Epidermal melanocyte (primary cell): Measurements from ENCODE around the gene SETD2.

Experiments used
- DNase-seq: peaks from one replicate; pipeline ENCODE4 v3.0.0; 2011; ENCODE audit warnings: low spot score; ENCODE audit not compliant: insufficient read length

SETD2 gene

DNA sequence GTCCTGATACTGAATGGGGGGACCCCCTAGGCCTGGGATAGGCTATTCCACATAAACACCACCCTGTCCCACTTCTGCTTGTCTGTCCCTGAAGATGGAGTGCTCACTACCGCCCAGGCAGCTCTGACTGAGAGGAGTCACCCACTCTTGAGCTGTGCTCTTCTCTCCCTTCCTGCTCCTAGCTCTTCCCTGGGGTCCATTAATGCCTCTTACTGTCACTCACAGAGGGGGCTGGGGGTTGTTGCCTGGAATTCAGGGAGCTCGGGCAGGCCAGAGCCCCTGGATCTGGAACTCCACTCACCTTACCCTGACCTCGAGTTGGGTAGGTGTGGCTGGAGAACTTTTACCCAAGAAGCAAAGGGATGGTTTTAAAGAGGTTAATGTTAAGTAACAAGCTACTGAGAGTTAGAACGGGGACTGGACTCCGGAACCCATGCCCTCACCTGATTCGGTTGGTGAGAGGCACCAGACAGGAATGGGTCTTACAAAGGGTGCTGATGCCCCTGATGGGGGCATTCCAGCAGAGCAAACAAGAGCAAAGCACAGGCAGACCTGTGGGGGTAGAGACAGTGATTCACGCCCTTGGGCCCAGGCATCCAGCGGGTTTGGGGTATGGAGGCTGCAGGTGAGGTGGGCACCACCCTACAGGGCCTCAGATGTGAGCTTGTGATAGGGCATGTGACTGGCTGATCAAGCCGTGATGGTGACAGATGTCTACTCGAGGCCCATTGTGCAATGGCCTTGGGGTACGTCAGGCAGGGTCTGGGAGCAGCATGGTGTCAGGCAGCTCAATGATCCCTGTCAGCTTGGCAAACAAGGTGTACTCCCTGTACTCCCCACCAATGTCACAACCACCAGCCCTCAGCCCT, 179.1 kb downstream of the SETD2 start:
- DNase-seq, result no peak

DNA sequence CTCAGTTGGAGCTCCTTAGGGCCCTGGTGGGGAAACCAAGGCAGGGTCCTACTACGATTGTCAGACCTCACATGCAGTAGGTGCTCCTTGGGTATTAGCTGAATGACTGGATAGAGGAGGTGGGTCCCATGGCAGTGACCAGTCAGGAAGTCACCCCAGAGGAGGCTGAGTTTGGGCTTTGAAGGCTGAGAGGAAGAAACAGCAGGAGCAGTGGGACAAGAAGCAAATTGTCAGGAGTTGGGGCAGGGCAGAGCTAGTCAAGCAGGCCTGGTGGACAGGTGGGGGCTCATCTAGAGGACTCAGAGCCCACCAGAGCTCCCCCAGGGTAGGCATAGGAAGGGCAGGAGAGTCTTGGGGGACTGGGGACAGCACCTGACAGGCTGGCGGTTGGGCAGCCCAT, 181.4 kb downstream of the SETD2 start:
- no peak for DNase-seq

DNA sequence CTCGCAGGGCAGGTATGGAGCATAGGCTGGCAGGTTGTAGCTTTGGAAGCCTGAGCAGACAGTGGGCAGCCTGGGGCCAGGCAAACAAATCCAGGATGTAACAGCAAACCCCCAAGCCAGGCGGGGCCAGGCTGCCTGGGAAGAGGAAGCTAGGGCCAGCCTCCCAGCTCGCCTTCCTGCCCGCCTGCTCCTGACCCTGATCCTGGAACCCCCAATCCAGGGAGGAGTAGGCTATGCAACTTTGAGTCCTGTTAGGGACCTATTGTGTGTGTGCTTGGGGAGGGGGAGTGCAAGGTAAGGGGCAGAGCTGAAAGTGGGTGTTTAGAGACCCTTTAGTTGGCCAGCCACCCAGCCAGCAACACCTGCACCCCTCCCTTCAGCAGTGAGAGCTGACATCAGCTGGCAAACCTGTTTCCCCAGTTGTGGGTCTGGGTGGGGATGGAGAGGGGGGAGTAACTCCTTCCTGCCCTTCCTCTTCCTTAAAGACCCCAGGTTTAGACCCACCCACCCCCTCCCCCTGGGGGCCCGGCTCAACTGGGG, 181.9 kb downstream of the SETD2 start:
- no peak for DNase-seq

DNA sequence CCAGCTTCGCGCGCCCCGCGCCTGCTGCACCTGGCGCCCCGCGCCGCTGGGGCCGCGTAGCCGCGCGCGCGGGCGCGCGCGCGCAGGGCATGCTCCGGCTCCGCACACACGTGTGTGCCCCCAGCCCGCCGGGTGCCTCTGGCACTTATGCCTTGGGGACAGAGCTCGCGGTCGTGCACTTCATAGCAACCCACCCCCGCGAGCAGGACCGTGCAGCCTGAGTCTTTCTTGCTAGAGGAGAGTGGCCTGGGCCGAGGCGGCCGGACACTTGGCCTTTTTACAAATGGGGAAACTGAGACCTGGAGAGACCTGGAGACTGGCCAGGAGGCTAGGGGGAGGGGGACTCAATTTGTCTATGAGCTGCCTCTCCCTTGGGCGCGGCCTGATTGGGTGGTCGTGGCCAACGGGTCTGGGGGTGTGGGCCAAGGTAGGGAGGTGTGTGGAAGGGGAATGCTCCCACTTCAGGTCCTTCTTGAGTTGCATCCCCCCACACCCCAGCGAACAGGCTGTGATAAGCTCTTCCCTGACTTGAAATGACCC, 183.9 kb downstream of the SETD2 start:
- no peak for DNase-seq

DNA sequence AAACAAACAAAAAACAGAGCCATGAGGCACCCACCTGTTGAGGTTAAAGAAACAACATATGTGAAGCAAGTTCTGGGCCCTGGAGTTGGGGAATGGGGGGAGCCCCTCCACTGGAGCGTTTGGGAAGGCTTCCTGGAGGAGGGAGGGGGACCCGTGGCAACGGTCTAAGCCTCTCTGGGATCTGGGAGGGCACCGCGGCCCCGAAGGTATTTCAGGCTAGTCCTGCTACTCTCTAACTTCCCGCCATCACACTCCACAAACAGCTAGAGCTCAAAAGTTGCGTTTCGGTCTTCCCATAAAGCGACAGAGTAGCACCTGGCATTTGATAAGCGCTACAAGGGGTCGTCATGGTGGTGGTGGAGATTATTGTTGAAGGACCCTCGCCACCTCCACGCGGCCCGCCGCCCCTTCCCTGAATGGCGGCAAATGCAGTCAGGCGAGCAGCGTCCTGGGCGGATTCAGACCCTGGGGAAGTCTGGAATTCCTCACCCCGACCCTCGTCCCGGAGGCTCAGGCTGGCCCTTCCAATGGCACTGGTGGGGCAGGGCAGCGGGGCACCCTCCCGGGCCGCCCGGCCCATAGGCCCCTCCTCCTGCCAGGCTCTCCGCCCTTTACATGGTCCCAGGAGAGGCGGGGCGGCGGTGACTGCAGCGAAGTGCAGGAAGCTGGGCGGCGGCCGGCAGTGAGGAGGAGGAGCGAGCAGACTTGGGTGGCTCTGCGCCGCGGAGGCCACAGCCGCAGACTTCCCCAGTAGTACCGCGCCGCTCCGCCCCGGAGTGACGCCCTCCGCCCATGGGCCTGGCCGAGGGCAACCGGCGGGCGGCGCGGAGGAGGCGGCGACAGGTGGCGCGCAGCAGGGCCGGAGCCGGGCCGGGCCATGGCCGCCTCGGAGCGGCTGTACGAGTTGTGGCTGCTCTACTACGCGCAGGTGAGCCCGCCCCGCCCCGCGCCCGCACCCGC, 184.6 kb downstream of the SETD2 start, which contains the start of gene NBEAL2:
NBEAL2 (plus strand) TSS at position 682 of the 960 bp plus-strand sequence; CDS start at position 878, 196 bp downstream.
- DNase-seq, result peak; percentile 95

DNA sequence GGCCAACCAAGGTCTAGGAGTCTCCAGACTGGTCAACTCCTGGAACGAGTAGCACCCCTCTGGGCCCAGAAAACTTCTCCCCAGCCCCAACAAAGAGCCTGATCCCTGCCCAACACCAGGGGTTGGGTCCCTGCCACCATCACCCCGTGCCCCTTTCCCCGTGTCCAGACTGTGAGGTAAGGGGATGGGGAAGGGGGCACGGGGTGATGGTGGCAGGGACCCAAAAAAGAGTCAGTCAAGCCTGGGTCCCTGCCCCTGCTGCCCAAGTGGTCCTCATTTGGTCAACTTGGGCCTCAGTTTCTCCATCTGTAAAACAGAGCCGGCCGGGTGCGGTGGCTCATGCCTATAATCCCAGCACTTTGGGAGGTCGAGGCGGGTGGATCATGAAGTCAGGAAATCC, 185.5 kb downstream of the SETD2 start:
- no peak for DNase-seq

DNA sequence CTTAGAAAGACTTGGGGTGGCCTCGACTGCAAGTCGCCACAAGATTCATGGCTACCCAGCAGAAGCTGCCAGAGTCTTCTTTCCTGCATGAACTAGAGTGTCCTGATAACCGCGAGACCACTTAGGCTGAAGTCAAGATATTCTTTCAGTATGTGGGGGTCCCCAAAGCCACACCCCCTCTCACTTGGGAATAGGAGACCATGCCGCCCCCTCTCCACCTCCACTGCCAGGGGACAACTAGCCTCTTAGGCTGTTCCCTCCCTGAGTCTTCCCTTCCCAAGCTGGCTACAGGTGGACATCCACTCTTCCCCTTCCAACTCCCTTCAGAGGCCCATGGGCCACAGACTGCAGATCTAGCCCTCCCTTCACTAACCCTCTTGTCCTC, 186.1 kb downstream of the SETD2 start:
- DNase-seq, result no peak

DNA sequence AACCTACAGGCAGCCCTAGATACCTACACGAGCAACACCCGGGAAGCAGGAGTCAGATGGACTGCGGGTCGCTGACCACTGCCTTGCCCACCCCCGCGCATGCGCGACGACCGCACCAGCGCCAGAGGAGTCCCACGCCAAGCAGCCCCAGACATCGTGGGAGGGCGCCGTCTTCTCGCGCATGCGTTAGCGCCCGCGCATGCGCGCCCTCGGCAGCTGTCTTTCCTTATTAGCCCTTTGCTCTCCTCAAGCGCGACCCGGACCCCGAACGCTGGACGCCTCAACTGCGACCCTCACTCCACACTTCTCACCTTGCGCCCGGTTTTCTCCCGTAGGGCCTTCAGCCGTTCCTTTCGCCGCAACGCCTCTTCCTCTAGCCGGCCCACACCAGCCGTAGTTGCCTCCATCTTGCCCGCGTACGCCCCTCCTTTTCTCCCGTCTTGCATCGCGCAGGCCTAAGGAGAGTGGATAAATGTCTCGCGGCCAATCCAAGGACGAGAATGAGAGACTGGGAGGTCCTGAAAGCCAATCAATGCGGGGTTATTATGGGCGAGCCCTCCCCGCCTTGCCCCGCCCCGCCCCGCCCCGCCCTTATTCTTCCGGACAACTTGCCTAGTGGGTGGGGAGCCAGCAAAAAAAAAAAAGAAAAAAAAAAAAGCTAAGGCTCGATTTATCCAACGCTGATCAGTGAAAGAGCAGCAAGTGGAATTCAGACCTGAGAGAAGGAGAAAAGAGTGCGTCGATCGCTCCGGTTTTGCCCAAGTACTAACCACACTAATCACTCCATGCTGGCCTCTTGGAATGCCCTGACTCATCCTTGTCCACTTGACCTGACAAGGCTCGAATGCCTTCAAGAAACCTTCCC, 187.4 kb downstream of the SETD2 start, which contains the start of gene CCDC12:
CCDC12 (minus strand) TSS at position 420 of the 865 bp plus-strand sequence; CDS start at position 407, 13 bp downstream.
- DNase-seq, result peak; percentile 99

DNA sequence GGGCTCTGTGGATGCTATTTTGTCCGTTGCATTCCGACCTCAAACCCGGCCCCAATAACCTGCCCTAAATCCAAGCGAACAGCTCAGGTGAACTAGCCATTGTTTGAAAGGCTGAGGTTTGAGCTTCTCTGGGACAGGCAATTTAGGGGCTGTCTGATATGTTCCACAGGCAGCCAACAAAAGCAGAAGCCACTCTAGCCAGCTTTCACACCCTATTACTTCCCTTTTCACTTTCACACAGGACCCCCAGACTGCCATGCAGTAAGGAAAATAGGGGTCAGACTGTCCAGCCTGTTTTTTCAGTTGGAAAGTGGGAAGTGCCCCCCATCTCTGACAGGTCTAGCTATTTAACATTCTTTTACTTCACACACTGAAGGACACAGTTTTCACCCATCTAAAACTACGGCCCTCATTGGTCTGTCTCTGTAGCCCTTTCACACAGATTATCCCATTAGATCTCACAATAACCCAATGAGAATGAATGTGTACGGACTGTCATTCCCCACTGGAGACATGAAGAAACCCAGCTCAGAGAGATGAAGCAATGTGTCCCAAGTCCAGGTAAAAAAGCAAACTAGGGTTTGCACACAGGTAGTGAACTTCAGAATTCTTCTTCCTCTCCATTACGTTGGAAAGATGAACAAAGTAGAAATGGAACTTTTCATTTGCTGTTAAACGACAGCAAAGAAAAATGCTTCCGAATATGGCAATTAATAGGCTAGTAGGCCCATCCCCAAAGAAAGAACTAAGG, 189.3 kb downstream of the SETD2 start:
- DNase-seq, result no peak

DNA sequence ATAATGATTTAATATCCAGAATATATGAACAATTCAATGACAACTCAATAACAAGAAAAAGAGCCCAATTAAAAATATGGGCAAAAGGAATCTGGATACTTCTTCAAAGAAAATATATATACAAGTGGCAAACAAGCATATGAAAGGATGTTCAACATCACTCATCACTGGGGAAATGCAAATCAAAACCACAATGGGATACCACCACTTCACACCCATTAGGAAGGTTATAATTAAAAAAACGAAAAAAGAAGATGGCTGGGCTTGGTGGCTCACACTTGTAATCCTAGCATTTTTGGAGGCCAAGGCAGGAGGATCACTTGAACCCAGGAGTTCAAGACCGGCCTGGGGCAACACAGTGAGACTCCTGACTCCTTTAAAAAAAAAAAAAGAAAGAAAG, 191.5 kb downstream of the SETD2 start:
- DNase-seq, result no peak

DNA sequence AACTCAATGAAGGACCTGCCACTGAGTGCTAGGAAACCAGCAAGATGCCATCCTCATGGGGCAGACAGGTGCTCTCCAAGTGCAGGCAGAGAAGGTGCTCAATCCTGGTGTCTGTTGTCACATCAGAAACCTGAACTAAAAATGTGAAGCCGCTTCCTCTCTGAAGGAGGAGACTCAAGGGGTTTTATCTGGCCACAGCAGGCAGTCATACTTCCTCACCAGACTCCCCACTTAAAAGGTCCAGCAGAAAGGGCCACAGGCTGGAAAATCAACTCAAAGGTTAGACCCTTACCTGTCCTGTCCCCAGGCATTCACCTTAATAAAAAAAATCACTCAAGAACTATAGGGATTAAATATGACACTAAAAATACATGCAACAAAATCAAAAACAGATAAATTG, 192.2 kb downstream of the SETD2 start:
- no peak for DNase-seq

DNA sequence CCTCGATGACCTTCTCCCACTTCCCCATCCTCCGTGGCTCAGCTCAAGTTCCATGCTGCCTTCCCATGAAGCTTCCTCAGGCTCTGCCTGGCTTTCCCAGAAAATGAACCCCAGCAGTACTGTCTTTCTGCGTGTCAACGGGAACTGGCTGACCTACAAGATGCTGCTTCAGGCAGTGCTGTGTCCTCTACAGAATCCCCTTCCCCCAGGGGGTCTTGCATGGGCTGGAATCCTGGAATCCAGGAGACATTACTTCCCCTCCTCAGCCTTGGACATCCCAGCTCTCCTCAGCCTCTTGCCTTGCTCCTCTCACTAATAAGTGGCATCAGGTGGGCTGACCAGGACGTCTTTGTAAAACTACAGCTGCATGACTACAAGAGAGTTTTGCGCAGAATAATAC, 192.8 kb downstream of the SETD2 start:
- DNase-seq, result no peak

DNA sequence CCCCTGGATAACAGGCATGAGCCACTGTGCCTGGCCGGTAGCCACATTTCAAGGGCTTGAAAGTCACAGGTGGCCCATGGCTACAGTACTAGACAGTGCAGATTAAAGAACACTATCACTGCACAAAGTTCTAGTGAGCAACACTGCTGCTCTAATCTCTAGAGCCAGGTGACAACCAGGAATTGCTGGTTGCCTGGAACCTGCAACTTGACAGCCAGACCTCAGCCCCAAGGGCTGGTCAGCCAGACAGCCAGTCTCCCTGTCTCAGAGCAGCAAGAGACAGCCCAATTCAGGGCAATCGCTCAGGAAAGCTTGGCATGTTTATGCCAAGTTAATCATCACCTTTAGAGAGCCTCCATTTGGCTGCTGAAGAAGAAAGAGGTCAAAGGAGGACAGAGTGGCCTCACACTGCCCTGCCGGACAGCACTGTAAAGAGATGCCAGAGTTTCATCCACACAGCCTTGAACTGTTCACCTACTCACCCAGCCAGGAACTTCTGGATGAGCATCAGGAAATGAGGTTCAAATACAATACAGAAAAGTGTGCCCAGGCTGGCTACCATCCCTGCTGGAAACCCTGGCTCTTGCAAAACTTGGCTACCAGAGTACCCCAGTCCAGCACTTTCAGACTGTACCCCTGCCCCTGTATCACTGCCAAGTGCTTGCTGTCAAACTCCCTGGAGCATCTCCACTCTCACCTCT, 193.4 kb downstream of the SETD2 start:
- no peak for DNase-seq

DNA sequence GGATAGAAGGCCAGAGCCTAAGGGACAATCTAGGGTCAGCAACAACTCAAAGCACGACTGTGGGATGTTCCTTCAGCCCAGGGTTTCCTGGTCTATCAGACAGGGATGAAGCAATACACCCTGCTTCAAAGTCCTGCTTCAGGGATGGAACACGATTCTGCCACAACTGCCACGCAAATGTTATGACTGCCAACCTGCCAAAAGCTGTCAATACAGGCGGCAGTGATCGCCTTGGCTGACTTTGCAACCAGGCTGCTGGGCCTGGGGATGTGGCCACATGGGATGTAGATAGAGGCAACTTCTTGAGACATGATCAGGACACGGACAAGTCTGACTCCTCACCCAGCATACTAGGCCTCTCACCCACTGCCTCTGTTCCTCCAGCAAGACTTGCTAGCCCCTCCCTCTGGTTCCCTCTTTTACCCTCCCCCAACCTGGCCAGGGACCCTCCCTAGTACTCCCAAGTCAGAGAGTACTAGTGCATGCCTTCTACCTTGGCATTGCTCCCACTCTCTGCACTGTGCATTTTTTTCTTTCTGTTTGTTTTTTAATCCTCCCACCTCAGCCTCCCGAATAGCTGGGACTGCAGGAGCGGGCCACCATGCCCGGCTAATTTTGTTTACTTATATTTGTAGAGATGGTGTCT, 195.0 kb downstream of the SETD2 start:
- no peak for DNase-seq

DNA sequence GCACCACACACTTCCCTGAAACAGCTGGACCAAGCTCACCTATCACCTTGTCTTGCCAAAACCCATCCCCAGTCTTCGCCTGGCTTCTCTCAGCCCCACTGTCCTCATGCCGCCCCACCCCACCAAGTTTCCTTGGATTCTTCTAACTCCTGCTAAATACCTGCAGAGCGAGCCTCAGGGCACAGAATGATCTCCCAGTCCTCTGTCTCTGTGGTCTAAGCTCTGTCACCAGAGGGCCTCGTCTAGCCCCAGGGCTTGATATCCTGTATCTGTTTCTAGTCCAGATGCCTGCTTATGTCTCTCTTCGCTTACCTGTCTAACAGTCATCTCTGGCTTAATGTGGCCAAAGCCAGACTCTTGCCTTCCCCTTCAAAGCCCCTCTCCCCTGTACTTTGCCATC, 197.1 kb downstream of the SETD2 start:
- DNase-seq, result no peak
